HG02870 (cell line): ENCODE data around the gene MEIOB.
"Not testable (repeated sequence)": the region's sequence is repeated elsewhere in the genome, so short reads cannot be mapped to it uniquely, and the experiment has no call there.

ENCODE experiments used
- ATAC-seq: cut with Tn5 transposase; IDR thresholded peaks from one replicate; pipeline ENCODE4 v1.9.1; 2021; ENCODE audit warnings: mild to moderate bottlenecking, moderate library complexity; ENCODE audit not compliant: unreplicated experiment

MEIOB gene, protein sequence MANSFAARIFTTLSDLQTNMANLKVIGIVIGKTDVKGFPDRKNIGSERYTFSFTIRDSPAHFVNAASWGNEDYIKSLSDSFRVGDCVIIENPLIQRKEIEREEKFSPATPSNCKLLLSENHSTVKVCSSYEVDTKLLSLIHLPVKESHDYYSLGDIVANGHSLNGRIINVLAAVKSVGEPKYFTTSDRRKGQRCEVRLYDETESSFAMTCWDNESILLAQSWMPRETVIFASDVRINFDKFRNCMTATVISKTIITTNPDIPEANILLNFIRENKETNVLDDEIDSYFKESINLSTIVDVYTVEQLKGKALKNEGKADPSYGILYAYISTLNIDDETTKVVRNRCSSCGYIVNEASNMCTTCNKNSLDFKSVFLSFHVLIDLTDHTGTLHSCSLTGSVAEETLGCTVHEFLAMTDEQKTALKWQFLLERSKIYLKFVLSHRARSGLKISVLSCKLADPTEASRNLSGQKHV

DNA sequence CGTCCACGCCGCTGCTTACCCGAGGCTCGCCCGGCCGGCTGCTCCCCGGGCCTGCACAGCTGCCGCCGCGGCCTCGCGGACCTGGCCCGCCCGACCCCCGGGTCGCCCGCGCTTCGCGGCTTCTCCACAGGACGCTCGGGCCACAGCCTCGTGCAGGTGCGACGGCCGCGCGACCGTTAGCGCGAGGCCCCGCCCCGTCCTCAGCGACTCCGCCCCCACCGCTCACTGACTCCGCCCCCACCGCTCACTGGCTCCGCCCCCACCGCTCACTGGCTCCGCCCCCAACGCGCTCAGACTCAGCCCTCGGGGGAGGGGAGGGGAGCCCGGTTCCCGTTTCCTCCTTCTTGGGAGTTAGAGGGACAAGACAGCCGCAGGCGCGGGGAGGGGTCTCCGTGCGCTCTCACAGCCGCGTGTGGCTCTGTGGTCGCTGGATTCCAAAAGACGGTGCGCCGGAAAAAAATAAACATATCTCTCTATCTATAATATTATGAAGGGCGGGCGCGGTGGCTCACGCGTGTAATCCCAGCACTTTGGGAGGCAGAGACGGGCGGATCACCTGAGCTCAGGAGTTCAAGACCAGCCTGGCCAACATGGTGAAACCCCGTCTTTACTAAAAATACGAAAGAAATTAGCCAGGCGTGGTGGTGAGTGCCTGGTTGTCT lies at the start of gene MEIOB:
MEIOB (minus strand) TSS at position 191 of the 662 bp plus-strand sequence. CDS start 3,989 bp downstream, outside the sequence.
- no peak for ATAC-seq

DNA sequence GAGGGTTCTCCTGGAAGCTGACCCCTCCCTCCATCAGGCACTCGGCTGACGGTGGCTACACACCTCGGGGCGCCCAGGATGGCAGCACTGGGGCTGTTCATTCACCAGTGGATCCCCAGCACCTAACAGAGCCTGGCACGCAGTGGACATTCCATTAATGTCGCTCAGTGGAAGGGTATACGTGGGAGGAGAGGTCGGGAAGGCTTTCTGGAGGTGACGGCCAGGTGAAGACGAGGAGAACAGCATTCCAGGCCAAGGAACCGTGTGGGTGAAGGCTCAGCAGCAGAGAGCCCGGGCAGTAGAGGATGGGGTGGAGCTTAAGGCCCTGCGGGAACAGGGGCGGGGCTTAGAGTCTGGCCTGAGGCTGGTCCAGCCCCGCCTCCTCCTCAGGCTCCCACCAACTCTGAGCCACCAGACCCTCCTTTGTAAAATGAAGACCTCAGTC lies 48.8 kb upstream of the MEIOB start:
- ATAC-seq, result no peak

DNA sequence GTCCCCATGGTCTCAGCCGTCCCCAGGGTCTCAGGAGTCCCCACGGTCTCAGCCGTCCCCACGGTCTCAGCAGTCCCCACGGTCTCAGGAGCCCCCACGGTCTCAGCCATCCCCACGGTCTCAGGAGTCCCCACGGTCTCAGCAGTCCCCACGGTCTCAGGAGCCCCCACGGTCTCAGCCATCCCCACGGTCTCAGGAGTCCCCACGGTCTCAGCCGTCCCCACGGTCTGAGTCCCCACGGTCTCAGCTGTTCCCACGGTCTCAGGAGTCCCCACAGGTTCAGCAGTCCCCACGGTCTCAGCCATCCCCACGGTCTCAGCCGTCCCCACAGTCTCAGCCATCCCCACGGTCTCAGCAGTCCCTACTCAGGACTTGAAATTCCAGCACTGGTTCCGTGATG lies 48.2 kb upstream of the MEIOB start:
- not testable (repeated sequence) for ATAC-seq

DNA sequence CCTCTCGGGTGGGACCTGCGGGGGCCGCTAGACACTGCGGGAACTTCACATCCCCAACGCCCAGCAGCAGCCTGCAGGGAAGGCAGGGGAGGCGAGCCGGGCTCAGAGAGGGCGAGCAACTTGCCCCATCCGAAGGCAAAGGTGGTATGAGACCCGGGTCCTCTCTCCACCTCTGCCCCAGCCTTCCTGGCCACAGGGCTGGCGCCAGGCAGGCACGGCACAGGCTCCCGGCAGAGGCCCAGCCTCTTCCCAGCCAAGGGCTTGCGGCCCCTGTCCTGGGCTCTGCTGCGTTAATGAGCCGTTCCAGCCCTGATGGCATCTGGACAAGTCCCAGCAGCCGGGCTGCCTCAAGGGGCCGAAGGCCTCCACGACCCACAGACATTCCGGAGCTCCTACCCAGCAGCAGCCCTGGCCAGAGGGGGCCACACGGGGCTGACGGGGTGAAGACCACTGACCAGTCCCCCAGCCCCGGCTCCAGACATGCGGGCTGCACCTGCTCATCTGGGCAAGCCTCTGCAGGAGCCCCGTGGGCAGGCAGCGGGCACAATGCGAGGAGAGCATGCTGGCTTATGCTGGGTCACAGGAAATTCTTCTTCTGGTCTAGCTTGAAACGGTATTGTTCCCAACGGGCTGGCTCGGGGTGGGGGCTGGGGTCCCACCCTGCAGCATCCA lies 47.5 kb upstream of the MEIOB start:
- ATAC-seq, result no peak

DNA sequence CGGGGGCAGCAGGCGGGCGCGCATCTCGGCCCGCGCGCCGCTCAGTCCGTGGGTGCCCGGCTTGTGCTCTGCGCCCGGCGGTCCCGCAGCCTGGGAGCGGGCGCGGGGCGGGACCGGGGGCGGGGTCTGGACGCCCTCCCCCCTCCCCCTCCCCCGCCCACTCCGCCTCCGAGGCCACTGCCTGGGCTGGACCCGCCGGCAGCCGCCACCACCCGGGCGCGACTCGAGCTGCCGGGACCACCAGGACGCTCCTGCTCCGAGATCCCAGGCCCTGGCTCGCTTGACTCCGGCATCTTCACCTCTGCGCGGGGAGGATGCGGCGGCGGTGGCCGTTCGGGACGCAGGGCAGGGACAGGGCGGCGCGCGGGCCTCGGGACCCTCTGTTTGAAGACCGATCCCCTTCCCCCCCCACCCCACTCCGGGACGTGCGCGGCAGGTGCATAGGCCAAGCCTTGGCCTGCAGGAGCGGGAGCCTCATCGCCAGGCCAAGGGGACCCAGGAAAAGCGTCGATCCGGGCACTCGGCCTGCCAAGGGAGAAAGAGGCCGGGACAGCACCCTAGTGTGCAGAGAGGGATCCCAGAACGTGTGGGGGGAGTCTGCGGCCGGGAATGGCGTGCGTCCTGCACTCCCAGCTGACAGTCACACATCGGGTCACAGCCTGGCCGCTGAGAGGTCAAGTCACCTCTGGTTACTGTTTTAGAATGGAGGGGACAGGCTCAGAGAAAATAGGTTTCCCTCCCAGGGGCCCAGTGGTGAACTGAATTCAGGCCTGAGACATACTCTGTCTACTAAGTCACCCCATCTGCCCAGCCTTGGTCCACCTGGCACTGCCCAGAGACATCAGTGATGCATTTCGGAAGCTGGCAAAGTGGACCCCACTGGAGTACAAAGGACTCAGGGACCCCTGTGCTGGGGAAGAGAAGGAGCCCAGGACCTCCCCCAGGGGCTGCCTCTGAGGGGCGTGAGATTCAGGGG lies 46.7 kb upstream of the MEIOB start, which contains the start of gene HS3ST6:
HS3ST6 (minus strand) TSS at position 65 of the 976 bp plus-strand sequence. CDS start 92 bp downstream, outside the sequence.
- no peak for ATAC-seq

DNA sequence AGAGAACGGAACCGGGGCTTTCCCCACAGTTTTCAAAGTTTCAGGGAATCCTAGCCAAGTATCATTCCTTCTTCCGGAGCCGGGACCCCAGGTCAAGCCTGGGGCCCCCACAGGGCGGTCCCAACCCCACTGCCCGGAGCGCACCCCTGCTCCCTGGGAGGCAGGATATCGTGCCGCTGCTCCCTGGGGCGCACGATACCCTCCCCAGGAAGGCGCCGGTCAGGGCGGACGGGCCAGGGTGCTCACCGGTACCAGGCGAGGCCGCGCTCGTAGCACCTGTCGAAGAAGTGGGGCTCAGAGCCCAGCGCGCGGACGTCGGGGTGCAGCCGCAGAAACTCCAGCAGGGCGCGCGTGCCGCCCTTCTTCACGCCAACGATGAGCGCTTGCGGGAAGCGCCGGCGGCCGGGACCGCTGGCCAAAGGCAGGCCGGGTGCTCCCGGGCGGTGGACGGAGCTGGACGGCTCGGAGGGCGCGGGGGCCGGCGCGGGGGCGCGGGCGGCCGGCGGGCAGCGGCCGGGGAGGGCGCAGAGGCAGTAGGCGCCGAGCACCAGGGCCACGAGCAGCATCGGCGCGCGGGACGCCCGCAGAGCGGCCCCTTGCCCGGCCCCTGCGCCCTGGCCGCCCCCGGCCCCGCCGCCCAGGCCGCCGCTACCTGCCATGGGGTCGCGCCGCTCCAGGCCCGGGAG lies 45.8 kb upstream of the MEIOB start:
- ATAC-seq, result no peak

DNA sequence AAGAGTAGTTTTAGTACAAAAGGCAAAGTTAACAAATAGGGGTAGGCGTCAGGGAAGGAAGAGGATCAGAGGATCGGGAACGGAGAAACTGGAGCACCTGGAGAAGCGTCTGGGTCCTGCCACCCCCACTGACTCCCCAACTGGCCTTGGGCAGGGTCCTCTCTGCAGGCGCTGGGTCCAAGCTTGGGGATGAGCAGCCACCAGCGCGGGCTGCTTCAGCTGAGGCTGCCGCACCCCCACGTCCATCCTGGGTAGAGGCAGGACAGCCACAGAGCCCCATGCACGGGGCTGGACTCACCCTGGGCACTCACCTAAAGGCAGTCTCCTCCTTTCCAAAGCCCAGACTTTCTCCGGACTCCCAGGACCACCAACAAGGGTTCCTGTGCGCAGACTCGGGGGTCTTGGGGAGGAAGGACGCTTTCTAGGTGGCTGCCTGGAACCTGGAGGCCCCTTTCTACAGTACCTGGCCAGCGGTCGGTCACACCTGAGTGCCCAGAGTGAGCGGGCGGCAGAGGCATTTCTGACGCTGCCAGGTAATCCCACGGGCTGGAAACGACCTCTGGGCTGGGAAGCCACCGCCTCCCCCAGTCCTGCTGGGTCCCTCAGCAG lies 45.2 kb upstream of the MEIOB start:
- no peak for ATAC-seq

DNA sequence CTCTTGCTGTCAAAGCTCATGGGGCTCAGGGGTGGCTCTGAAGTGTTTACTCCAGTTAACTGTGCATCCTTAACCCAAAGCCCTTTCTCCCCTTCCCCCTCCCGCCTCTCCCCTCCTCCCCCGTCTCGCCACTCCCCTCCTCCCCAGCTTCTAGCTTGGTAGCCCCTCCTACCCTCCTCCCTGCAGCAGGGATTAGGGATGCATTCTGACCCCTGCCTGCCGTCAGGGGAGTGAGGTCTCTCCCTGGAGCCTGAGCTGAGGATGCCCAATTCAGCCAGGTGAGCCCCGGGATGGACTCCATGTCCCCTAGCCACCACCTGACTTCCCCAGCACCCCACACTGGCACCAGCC lies 44.7 kb upstream of the MEIOB start:
- no peak for ATAC-seq

DNA sequence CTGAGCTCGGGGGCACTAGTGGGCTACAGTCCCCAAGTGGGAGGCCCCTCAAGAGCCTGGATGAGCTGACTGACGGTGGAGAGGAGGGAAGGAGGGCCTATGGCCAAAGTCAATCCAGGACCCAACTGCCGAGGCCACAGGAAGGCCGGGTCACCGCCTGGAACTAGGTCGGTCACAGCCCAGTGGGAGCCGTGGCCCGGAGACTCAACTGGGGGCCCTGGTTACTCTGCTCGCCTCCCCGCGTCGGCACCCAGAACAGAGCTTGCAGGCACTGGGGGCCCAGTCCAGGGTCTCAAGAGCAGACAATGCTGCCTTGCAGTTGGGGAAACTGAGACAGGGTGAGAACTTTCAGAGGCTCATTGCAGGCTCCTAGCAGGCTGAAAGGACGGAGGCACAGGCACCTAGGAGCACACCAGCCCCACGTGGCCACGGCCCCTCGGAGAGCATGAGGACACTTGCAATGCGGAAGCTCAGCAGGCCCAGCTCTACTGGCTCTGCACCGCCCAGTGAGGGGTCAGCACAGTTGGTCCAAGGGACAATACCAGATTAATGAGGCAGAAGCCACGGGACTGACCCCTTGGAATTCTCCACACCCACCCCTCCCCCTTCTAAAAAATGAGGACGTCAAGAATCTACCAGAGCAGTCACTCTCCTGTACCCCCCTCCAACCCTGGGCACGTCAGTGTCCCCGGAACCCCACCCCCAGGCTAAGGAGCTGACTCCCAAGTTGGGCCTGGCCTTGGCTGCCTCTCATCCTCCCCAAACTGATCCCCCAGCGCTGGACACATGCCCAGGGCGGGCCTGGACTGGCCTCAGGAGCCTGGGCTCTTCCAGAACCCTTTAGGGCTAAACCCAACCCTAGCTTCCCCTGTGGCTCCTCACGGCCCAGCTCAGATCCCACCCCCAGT lies 44.0 kb upstream of the MEIOB start:
- ATAC-seq, result no peak

DNA sequence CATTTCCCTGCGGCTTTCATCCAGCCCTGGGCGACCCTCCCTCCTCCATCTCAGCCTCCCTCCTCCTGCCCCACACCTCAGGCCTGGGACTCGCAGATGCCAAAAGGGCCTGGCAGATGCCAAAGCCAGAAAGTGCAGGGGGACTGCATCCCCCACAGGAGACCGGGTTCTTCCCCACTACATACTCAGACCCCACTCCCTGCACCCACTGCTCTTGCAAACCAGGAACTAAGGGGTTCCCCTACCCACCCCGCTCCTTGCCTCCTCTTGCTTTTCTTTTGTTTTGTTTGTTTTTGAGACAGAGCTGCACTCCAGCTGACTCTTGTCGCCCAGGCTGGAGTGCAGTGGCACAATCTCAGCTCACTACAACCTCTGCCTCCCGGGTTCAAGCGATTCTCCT lies 43.0 kb upstream of the MEIOB start:
- no peak for ATAC-seq

DNA sequence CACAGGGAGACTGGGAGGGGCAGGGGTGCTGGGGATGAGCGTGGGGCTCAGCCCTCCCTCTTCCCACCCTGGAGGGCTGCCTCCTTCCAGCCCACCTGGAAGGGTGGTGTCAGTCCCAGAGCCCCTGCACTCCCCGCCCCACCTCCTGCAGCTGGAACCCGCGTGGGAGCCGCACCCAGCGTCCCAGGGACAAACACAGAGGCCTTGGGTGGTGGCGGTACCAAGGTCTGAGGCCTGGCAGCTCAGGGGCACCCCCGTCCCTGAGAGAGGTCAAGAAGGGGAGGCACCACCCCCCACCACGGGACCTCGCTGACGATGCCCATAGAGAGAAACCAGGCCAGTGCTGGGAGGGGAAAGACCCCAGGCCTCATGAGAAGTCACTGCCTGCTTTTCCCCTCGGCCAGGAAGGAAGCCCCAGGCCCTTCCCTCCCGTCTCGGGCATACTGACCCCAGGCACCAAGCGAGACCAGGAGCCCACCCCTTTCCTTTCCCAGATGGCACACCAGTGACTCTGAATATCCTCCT lies 42.2 kb upstream of the MEIOB start:
- no peak for ATAC-seq

DNA sequence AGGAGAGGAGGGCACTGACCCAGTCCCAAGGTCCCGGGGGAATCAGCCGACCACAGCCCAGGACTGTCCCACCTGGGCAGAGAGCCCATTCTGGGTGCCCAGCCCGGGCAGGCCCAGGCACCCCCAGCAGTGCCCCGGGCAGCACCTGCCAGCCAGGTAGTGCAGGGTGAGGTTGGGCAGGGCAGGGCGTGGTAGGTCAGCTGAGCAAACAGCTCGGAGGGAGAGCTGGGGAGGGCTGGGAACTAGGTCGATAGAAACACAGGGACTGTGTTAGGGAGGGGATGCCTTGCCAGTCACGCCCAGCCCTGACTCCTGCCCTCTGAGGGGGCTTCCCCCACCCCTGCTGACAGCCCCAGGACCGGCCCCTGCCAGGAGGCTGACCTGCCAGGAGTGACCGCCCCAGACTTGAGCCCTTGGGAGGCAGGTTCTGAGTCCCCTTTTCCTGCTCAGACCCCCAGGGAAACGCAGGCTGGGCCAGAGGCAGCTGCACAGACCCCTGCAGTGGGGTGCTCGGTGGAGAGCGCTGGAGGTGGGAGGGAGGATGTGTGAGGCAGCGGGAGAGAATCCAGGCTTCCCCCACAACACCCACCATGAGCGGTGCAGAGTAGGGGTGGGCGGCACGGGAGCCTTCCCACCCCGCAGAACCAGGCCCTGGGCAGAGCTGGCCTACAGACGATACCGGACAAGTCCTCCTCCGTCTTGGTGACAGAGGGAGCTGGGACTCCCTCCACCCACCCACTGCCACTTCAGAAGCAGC lies 41.5 kb upstream of the MEIOB start:
- no peak for ATAC-seq

DNA sequence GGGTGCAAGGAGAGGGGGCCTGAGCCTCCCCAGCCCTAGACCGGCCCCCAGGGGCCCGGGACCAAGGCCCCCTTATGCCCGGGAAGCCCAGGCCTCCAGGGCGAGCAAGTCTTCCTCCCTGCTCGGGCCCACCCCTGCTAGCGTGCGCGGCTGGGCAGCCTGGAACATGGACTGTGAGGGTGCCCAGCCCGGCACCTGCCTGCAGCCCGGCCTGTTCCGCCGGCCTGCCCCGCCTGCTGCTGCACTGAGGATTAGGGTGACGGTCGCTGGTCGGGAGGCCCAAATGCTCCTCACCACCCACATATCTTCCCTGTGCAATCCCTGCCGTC lies 40.2 kb upstream of the MEIOB start:
- no peak for ATAC-seq

DNA sequence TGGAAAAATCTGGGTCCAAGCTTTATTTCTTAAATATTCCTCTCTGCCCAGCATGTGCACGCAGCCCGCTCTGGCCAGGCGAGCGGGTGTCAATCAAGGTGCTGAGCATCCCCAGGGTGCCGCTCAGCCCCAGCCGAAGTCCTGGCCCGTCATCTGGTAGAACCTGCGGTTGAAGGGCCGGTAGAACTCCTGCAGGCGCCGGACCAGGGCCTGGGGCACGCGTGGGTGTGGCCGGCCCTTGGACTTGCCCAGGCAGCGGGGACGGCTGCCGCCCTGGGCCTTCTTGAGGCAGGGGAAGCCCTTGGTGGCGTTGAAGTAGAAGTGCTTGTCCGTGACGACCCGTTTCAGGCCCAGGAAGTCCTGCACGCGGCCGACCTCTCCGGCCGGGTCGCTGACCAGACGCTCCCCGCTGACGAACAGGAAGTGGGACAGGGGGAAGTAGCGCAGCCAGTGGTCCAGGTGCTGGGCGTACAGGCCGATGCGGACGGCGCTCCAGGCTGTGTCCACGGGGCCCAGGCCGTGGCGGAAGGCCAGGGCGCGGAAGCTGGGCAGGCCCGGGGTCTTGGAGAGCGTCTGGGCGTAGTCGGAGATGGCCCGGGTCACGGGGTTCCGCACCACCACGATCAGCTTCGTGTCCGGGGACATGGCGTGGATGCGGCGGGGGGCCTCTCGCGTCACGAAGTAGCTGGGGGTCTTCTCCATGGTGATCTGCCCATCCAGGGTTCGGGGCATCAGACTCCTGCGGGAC lies 39.7 kb upstream of the MEIOB start:
- no peak for ATAC-seq

DNA sequence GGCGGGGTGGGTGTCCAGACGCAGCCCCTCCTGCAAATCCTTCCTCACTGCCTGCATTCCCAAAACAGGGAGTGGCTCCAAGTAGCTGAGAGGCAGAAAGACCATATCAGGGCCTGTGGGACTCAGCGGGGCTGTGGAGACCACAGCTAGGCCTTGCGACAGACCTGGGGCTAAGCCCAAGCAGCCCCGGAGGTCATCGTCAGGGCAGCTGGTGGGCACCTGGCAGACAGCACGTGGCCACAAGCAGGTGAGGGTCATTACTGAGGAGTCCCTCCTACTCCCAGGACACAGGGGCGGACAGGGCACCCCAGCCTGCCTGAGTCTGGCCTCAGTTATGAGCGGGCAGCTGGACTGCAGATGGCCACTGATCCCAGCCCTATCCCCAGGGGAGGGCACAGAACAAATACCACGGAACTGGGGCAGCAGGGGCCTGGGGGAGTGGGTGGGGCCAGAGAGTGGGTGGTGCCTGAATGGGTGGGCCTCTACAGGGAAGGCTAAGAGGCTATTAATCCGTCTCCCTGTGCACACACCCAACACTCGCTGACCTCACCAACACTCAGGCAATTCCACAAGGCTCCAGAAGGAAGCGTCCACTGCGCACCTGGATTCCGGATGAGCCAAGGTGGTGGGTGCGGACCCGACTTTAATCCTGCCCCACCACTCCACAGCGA lies 37.7 kb upstream of the MEIOB start:
- no peak for ATAC-seq

DNA sequence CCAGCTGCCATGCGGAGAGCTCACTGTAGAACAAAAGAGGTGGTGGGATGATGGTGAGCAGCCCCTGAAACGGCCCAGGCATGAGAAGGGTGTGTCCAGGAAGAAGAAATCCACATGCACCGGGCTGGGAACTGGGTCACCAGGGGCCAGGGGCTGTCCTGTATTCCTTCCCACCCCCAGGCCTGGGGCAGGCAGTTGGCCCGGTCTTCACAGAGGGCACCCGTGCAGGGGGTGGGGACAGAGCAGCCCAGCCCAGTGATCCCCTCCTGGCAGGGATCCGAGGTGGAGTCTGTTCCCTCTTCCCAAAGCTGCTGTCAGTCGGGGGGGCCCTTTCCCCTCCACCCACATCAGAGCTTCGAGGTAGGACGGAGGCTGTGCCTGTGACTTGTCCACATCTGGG lies 37.0 kb upstream of the MEIOB start:
- no peak for ATAC-seq
